Gastrocnemius medialis (tissue), 4 donors: ENCODE measurements around the gene FGFBP2.

Source experiments
- CTCF ChIP-seq, 5 experiments: fragments of 450-650 bp in 3 of 5; fragments of 200-600 bp in 2 of 5; sonication (generic) in 2 of 5; IDR thresholded peaks in 4 of 5; conservative IDR thresholded peaks in 1 of 5; 1 replicate in 4 of 5; 2 replicates in 1 of 5; pipeline ENCODE4 v1.5.1; 2016 to 2019; ENCODE audit warnings: antibody characterized with exemption in 5 of 5, mild to moderate bottlenecking in 3 of 5, moderate library complexity in 3 of 5
- POLR2A ChIP-seq, 2 donors: fragments of 450-650 bp; IDR thresholded peaks; one replicate each; pipeline ENCODE4 v1.6.1; 2017; ENCODE audit warnings: antibody characterized with exemption in 2 of 2, mild to moderate bottlenecking in 2 of 2, moderate library complexity in 2 of 2

GRCh38 chr4:15990570-15991285 is 27.8 kb upstream of the FGFBP2 start:
- TF ChIP-seq CTCF (IDR thresholded peaks at IDR 0.05 in 4 of 5, conservative IDR thresholded peaks at IDR 0.05 in 1 of 5) (no peak), POLR2A (IDR thresholded peaks at IDR 0.05) (no peak)
